ENCODE measurements around the gene TUBGCP4. TPM values are rescaled to one million over a fixed set of nuclear protein-coding genes. Genes with fewer than 3 reads are reported as not detected.
A peak's percentile ranks its signal among the peaks of the same experiment; 100 is the strongest.

The TUBGCP4 gene
- total and polyA plus RNA-seq, 9 of the 15 experiments (the other 6 are each of a cell fraction or from before 2014, with no cell fraction given) = 10.7 to 50.2 (median 29.6) TPM

- TF ChIP-seq, protein P1, sequence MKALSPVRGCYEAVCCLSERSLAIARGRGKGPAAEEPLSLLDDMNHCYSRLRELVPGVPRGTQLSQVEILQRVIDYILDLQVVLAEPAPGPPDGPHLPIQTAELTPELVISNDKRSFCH (CRISPR knock-in tag; IDR thresholded peaks at IDR 0.05) = no peak
- TF ChIP-seq, protein P1 (tag; IDR thresholded peaks at IDR 0.05) = no peak
- TF ChIP-seq FOXJ3 (CRISPR knock-in tag; IDR thresholded peaks at IDR 0.05) (no peak), ZBTB8A (IDR thresholded peaks at IDR 0.05; ENCODE audit: partially characterized antibody) (no peak), XRCC3 (IDR thresholded peaks at IDR 0.05) (no peak), DDX20 (tag; IDR thresholded peaks at IDR 0.05; ENCODE audit: low read depth) (no peak), ZFPM2 (CRISPR knock-in tag; IDR thresholded peaks at IDR 0.05) (no peak), KDM1A (IDR thresholded peaks at IDR 0.05) (peak in 1 of 2 experiments; percentile 53; a peak in 2 of 4 replicates), PTBP1 (IDR thresholded peaks at IDR 0.05; ENCODE audit: low read depth, low read length) (no peak), MCM7 (IDR thresholded peaks at IDR 0.05) (no peak), MED1 (CRISPR knock-in tag; IDR thresholded peaks at IDR 0.05; ENCODE audit: borderline replicate concordance) (no peak), TARDBP (IDR thresholded peaks at IDR 0.05) (no peak; the same call in 1 of the 2 replicates), DMBX1 (CRISPR knock-in tag; IDR thresholded peaks at IDR 0.05; ENCODE audit: borderline replicate concordance) (0 out of 2 replicates have a peak, but pooled peaks have one; percentile 40), CHD4 (IDR thresholded peaks at IDR 0.05; ENCODE audit: insufficient read depth, insufficient replicate concordance, low read depth, low read length, poor library complexity, severe bottlenecking) (no peak), CREB5 (CRISPR knock-in tag; IDR thresholded peaks at IDR 0.05) (no peak), ZNF282 (CRISPR knock-in tag; IDR thresholded peaks at IDR 0.05) (no peak), ZNF785 (CRISPR knock-in tag; IDR thresholded peaks at IDR 0.05) (no peak), MECOM (CRISPR knock-in tag; IDR thresholded peaks at IDR 0.05) (no peak), KAT7 (CRISPR knock-in tag; IDR thresholded peaks at IDR 0.05; ENCODE audit: borderline replicate concordance) (no peak), TAF7 (tag; IDR thresholded peaks at IDR 0.05) (no peak), ELF4 (CRISPR knock-in tag; IDR thresholded peaks at IDR 0.05) (peak; percentile 61; the same call in 1 of the 2 replicates)
- TF ChIP-seq, protein P2, sequence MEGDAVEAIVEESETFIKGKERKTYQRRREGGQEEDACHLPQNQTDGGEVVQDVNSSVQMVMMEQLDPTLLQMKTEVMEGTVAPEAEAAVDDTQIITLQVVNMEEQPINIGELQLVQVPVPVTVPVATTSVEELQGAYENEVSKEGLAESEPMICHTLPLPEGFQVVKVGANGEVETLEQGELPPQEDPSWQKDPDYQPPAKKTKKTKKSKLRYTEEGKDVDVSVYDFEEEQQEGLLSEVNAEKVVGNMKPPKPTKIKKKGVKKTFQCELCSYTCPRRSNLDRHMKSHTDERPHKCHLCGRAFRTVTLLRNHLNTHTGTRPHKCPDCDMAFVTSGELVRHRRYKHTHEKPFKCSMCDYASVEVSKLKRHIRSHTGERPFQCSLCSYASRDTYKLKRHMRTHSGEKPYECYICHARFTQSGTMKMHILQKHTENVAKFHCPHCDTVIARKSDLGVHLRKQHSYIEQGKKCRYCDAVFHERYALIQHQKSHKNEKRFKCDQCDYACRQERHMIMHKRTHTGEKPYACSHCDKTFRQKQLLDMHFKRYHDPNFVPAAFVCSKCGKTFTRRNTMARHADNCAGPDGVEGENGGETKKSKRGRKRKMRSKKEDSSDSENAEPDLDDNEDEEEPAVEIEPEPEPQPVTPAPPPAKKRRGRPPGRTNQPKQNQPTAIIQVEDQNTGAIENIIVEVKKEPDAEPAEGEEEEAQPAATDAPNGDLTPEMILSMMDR (IDR thresholded peaks at IDR 0.05 in 2 of 3, conservative IDR thresholded peaks at IDR 0.05 in 1 of 3; ENCODE audit: insufficient read depth in 2 of 3, low read depth in 1 of 3, low read length in 3 of 3) = peak; percentile 67 to 87 (median 72)
- TF ChIP-seq, protein P3, sequence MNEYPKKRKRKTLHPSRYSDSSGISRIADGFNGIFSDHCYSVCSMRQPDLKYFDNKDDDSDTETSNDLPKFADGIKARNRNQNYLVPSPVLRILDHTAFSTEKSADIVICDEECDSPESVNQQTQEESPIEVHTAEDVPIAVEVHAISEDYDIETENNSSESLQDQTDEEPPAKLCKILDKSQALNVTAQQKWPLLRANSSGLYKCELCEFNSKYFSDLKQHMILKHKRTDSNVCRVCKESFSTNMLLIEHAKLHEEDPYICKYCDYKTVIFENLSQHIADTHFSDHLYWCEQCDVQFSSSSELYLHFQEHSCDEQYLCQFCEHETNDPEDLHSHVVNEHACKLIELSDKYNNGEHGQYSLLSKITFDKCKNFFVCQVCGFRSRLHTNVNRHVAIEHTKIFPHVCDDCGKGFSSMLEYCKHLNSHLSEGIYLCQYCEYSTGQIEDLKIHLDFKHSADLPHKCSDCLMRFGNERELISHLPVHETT (CRISPR knock-in tag; conservative IDR thresholded peaks at IDR 0.05 in 1 of 2, IDR thresholded peaks at IDR 0.05 in 1 of 2) = no peak
- TF ChIP-seq, protein P4, sequence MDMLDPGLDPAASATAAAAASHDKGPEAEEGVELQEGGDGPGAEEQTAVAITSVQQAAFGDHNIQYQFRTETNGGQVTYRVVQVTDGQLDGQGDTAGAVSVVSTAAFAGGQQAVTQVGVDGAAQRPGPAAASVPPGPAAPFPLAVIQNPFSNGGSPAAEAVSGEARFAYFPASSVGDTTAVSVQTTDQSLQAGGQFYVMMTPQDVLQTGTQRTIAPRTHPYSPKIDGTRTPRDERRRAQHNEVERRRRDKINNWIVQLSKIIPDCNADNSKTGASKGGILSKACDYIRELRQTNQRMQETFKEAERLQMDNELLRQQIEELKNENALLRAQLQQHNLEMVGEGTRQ (CRISPR knock-in tag; IDR thresholded peaks at IDR 0.05) = no peak
Observed at GRCh38 chr15:43440721-43441281, 69.9 kb downstream of the TUBGCP4 start (continued).

Data from K562 (cell line).